GM23338 (cell line): ENCODE results near the gene POLA1.

Experiments
- ETS1 ChIP-seq: IDR thresholded peaks from 2 replicates; pipeline ENCODE4 v1.6.1; 2016; ENCODE audit warnings: antibody characterized with exemption
- EZH2 ChIP-seq: fragments of 200-600 bp; sonication (generic); IDR thresholded peaks from one replicate; pipeline ENCODE4 v1.8.0; 2017; ENCODE audit warnings: antibody characterized with exemption, mild to moderate bottlenecking, low read depth; ENCODE audit not compliant: unreplicated experiment
- POLR2AphosphoS5 ChIP-seq: IDR thresholded peaks from 2 replicates; pipeline ENCODE4 v1.6.1; 2016; ENCODE audit warnings: antibody characterized with exemption, low read depth

GRCh38 chrX:25001808-25002660, 308.3 kb downstream of the POLA1 start:
- TF ChIP-seq POLR2AphosphoS5 (no peak), EZH2 (peak; percentile 52), ETS1 (no peak)
